Measurements from ENCODE around the gene ZAP70.

ZAP70 gene

DNA sequence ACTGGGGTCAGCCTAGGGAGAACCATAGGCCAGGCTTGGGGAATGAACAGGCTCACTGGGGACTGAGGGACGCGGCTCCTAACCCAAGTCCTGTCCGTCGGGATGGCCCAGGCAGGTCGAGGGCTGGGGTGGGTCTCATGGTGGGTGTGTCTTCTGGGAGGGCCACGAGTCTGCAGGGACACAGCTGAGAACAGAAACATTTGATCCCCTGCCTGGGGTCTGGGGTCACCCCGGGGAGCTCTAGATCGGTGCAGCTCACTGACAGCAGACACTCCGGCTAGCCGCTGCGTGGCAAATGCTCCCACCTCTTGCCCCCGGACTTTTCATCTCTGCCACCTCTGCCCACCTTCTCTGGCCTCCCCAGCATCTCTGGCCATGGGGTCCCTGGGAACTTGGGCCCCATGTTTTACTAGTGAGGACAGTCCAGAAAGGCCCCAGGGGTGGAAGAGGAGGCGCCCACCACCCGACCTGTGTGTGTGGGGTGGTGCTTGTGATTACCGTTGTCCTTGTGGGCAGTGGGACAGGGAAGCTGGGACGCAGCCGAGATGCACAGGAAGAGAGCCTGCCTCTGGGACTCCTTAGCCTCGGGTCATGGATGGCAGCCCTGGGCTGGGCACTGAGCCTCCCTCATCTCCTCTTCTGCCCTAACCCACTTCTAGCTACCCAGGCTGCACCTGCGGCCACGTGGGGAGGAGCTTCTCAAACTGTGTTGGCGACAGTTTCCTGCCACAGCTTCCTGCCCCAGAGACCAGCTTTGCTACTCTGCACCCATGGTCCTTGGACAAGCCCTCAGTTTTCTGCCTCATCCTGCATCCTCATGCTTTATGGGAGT lies 4.9 kb downstream of the ZAP70 start:
- peak; percentile 83 for DNase-seq

DNA sequence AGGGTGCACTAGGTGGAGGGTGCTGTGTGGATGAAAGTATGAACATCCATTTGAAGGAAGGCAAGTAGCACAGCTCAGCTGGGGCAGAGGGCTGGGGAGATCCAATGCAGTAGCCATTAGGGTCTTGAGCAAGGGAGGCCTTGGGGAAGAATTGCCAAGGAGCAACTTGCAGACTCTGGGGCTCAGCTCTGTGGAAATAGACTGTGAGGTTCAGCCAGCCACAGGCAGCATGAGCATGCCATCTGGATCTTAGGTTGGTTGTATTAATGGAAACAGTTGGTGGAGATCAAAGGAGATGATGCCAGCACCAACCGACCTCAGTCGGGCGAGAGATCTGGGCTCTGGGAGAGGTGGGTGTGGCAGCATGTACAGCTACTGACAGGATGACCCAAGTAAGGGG lies 5.6 kb downstream of the ZAP70 start:
- peak; percentile 12 for DNase-seq

DNA sequence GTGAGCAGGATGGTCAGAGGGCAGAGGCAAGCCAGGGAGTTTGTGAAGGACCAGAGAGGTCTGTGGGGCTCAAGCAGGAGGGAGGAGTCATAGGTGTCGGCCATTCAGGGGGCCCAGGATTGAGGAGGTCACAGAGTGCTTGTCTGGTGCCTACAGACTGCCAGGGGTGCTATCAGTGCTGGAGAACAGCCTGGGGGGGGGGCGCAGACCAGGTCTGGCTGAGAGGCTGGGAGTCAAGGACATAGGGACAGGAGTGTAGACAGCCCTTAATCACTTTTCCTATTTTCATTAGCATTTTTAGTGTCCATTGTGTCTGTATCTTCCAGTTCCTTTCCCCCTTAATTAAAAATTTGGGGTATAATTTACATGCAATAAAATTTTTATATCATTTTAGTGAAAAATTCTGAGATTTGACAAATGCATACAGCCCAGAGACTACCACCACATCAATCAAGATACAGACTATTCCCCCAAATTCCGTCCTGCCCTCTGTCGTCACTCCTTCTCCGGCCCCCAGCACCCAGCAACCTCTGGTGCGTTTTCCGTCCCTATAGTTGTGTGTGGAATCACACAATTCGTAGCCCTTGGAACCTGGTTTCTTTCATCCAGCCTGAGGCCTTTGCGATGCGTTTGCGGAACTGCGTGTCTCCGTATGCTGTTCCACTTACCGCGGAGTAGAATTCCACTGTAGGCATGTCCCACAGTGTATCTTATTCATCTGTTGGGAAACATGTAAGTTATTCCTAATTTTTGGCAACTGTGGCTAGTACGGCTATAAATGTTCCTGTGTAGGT lies 6.2 kb downstream of the ZAP70 start:
- no peak for DNase-seq

DNA sequence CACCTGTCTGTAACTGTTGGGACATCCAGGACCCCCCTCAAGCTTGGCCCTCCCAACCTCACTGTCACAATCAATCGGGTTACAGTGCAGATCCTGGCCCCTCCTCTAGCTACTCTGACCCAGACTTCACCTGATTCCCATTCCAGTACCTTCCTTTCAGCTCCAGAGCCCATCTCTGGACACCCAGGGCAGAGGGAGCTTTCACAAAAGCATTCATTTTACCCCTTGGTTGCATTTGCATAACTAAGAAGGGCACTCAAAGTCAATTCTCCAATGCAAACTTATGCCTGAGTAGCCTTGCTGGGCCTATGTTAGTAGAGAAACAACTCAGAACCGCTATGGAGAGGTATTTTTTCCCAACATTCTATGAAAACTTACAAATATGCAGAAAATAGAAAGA lies 7.4 kb downstream of the ZAP70 start:
- DNase-seq = no peak

DNA sequence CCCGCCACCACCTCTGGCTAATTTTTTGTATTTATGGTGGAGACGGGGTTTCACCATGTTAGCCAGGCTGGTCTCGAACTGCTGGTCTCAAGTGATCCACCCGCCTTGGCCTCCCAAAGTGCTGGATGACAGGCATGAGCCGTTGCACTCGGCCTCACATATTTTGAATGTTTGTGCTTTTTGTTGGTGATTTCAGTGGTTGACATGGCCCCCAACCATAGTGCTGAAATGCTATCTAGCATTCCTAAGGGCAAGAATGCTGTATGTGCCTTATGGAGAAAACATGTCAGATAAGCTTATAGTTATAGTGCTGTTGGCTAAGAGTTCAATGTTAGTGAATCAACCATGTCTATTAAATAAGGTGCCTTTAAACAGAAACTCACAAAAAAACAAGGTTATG lies 8.9 kb downstream of the ZAP70 start:
- DNase-seq = no peak

DNA sequence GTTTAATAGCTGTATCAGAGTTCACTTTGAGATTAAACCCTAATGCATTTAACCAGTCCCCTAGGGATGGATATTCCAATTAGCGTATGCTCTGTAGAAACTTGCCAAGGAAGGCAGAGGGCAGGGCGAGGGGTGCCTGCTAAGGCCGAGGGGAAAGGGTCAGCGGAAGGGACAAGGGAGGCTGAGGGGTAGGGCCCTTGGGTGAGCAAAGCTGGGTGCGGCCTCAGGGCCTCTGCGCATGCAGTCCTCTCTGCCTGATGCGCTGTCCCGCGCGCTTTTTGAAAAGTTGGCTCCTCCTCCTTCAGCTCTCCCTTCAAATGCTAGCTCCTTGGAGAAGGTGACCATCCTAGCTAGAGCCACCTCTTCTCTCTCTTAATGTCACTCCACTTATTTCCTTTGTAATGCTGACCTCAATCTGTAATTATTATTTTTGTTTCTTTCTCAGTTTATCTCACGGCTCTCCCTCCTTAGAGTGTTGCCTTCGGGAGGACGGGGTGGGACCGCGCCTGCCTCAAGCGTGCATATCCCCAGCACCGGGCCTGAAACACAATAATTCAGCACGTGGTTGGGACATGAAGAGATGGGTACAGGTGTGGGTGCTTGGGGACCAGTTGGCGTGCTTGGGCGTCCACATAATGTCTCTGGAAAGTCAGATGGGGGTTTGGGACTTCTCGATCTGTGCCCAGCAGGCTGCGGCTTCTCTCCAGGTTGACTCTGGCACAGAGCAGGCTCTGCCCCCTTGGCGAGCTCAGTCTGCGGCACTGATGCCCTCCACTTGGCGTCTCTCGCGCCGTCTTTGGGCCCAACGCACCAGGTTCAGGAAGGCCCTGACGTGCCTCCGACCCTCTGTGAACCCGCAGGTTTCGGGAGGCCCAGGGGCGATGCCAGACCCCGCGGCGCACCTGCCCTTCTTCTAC lies 10.0 kb downstream of the ZAP70 start:
- DNase-seq = no peak

DNA sequence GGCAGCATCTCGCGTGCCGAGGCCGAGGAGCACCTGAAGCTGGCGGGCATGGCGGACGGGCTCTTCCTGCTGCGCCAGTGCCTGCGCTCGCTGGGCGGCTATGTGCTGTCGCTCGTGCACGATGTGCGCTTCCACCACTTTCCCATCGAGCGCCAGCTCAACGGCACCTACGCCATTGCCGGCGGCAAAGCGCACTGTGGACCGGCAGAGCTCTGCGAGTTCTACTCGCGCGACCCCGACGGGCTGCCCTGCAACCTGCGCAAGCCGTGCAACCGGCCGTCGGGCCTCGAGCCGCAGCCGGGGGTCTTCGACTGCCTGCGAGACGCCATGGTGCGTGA lies 10.7 kb downstream of the ZAP70 start:
- DNase-seq = no peak

DNA sequence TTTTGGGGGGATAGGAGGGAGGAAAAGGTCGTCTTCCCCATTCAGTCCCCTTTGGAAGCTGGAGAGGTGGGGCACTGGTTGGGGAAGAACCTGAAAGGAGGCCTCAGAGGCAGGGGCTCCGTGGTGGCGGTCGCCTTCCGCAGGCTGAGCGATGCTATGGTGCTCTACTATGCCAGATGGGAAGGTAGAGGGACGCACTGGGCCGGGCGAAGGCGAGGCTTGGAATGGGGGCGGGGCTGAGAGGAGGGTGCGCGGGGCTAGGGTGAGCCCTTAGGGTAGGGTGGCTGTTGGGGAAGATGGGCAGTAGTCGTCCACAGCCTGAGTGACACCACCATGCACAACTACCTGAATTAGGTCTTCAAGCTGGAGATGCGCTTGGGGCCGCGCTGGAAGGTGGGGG lies 11.1 kb downstream of the ZAP70 start:
- no peak for DNase-seq

DNA sequence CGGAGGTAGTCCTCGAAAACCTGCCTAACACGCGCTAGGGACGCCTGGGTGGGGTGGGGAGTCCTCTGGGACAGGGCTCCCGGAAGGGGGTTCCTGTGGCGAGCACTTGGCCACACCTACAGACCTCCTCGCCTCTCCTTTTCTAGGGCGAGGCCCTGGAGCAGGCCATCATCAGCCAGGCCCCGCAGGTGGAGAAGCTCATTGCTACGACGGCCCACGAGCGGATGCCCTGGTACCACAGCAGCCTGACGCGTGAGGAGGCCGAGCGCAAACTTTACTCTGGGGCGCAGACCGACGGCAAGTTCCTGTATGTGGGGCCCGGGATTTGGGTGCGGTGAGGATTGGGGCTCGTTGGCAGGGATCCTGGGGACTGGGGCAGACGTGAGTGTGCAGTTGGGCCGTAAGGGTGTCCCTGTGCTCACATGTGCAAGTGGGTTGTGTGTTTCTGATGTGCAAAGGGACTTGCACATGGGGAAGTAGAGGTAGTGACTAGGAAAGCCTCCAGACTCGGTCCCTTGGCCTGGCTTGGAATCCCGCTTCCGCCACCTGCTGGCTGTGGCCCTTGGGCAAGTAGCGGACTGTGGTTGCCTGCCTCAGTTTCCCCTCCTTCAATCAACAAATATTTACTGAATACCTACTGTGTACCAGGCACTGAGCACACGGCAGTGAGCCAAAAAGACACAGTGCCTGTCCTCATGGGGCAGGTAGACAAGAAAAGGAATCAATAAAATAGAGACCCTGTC lies 11.7 kb downstream of the ZAP70 start:
- DNase-seq = no peak

DNA sequence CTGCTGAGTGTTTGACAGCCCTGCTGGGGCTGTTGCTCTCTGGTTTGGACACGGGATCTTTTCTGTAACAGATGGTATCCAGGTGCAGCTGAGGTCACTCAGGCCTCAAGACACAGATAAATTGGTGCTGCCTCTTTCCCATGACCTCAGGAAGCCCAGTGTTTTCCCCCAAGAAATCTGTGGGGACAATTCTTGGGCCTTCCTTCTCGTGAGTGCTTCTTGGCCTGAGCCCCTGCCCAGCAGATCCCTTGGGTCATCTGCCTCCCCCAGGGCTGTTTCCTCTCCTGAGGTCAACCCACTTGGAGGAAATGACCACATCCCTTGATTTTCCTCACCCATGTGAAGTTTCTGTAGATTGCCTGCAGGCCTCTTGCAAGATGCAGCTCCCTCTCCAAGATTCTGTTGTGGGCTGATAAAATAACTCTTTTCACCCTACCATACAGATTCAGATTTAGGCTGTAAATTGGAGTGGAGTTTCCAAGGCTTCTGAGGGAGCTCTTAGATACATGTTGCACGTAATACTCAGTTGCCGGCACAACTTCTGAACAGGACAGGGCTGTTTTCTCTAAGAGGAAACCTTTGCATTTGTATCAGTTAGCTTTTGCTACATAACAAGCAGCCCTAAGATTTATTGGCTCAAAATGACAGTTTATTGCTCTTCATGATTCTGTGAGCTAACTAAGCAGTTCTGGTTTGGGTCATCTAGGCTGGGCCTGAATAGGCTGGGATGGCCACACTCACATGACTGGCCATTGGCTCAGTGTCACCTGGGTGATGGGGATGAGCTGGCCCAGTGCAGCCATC lies 13.1 kb downstream of the ZAP70 start:
- DNase-seq = no peak

DNA sequence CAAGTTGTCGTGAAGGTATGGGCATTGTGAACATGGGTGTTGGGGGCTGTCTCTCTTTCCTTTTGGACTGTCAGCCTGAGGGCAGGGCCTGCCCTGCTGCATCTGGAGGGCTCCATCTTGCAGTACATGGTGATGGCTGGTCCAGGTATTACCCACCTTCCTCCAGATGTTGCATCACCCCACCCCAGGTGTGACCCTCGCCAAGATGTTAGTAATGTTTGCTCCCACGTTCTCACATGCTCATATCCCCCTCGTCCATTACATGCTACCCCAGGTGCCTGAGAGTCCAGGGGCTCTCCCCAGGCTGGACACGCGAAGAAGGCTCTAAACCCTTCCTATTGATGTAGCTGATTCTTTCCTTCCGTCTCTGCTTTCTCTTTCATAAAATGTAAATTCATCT lies 13.9 kb downstream of the ZAP70 start:
- DNase-seq = no peak

DNA sequence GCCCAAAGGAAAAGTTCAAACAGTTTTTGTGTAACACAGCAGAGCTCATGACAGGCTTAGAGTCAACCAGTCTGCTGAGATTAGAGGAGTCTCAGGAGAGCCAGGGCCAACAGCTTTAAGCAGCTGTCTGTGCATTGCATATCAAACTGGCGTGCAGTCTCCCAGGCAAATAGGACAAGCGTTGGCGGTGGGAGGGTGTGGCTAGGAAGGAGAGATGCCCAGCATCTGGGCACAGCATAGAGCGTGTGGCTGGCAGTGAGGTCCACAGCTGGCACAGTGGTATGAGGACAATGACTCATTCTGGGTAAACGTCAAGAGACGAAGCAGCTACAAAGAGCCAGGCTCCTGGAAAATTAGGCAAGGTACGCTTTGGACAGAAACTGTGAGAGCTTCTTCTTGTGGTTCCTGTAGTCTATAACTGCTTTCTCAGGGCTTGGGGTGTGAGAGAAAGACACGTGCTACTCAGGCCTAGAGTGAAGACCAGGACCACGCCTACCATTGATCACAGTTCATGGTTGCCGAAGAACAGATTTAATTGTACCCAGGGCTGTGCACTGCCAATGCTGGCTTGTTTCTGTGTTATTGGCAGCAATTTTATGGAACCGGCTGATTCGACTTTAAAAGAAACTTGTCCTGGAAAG lies 14.8 kb downstream of the ZAP70 start:
- peak; percentile 35 for DNase-seq

DNA sequence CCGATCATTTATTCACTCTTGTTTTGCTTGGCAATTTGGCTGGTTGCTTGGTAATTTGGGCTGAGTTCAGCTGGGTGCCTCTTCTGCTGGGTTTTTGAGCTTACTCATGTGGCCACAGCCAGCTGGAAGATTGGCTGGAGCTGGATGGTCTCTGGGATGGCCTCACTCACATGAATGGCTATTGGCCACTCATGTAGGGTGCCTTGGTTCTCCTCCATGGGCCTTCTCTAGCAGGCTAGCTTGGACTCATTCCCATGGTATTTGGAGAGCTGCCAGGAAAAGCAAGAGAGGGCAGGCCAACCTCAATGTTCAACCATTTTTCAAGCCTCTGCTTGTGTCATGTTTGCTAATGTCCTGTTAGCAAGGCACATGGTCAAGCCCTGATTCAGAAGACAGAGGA lies 16.9 kb downstream of the ZAP70 start:
- no peak for DNase-seq

DNA sequence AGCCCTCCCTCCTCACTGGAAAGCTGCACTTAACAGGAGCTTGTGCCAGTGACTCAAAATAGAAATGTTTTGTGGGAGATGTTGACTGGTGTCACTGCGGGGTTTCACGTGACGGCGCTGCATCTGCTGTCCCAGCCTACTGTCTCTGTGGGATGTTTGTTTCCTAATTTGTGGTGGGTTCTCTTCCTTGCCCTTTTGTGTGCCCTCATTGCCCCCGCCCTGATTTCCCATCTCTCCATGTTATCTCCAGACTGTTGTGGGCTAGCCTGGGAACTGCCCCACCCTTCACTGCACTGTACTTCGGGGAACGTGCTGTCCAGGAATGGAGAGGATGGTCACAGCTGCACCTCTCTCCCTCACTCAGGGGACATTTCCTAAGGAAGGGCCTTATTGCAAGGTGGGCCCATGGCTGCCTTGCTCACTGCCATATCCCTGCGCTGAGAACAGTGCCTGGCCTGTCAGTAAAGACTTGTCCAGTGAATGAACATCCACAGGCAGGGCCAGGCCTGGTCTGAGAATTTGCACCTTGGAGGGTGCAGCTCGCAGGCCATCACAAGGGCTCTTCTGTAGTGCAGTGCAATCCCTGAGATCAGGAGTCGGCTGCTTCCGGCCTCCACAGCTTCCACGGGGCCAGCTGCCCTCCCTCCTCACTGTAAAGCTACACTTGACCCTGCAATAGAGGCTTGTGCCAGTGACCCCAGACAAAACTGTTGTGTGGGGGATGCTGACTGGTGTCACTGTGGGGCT lies 18.1 kb downstream of the ZAP70 start:
- DNase-seq = no peak

DNA sequence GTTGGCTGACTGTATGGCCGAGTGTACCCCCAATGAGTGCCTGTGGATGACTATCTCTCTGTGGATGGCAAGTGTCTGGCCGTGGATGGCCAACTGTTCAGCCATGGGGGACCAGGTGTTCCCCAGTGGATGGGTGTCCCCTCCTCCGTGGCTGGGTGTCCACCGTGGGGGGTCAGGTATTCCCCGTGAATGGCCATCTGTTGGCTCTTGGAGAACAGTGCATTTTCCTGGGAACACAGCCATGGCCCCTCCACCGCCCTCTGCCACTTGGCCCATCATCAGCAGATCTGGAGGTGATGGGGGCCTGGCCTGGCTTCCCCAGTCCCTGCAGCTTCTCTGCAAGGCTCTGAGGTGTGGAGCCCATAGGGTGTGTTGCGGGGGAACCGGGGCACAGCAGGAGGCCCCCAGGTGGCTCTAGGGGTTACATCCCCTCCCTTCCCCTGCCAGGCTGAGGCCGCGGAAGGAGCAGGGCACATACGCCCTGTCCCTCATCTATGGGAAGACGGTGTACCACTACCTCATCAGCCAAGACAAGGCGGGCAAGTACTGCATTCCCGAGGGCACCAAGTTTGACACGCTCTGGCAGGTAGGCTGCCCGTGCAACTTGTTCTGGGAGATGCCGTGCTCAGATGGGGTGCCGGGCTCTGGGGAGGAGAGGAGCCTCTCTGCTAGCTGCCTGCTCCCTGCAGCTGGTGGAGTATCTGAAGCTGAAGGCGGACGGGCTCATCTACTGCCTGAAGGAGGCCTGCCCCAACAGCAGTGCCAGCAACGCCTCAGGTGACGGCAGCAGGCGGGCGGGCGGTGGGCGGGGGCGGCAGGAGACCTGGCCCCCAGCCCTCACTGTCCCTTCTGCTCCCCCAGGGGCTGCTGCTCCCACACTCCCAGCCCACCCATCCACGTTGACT lies 19.3 kb downstream of the ZAP70 start:
- no peak for DNase-seq

DNA sequence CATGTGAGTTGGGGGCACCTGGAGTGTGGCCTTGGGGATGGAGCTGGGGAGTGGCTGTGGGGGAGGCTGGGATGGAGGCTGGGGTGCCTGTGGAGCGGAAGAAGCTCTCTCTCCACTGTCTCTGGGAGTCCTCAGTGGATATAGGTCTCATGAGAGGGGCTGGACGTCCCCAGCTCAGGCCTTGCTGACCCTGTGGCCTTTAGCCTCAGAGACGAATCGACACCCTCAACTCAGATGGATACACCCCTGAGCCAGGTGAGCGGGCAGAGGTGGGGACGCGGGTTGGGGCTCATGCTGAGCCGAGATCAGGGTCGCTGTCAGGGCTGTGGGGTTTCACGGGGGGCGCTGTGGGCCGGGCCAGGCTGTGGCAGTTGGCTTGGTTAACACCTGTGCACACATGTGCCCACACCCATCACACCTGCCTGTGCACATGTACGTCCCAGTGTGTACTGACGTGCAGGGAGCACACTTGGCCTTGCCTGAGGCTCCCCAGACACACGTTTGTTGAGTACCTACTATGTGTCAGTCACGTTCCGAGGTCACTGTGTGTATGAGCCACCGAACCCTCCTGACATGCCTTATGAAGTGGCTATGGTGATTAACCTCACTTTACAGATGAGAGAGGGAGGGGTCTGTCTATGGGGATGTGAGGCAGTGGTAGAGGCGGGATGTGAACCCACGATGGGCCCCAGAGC lies 20.1 kb downstream of the ZAP70 start:
- no peak for DNase-seq

DNA sequence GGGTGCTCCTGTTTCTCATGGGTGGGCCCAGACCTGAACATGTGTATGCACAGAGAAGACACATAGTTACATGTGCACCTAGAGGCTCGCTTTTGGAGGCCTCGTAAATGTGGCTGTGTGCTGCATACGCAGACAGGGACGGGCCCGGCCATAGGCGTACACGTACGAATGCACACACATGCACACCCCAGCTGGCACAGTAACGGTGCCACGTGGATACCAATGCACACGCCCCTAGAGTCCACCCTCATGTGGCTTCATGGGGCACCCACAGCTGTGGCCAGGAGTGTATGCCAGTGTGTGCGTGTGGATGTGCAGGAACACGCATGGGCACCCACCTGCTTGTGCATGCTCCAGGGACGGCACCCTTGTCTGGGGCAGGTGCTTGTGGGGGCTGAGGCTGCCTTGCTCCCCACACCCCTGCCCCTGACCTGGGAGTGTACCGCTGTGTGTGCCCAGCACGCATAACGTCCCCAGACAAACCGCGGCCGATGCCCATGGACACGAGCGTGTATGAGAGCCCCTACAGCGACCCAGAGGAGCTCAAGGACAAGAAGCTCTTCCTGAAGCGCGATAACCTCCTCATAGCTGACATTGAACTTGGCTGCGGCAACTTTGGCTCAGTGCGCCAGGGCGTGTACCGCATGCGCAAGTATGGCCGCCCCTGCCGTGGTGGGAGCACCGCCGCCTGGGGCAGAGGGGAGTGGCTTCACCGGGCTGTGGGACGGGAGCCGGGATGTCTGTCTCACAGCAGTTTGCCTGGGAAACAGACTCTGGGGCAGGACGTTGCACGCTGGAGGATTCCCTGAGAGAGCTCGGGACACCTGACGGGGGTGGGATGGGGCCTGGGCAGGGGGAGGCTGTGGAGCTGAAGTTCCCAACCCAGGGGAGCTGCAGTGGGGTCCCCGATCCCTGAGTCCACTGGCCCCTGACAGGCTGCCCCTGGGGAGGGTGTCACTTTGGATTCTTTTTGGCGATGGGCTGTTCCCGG lies 21.0 kb downstream of the ZAP70 start:
- no peak for DNase-seq

All from CD4-positive, alpha-beta T cell treated with Interleukin-17A for 4 hours (primary cell).